Stimulated activated CD4-positive, alpha-beta T cell treated with anti-CD3 and anti-CD28 coated beads, Interleukin-1b, Interleukin-23, amount 100 ng/mL, for 1 hour (primary cell): ENCODE data around the gene SART1.

Experiments used
- DNase-seq, 2 donors: peaks; one replicate each; pipeline ENCODE4 v3.0.0-alpha.2; 2020; ENCODE audit warnings: low read depth in 2 of 2

Gene SART1

GRCh38 chr11:65967329-65967934 lies 5.9 kb downstream of the SART1 start:
- DNase-seq, result no peak

GRCh38 chr11:65968600-65969482 lies 7.3 kb downstream of the SART1 start:
- no peak for DNase-seq

- DNase-seq, result no peak
Observed at GRCh38 chr11:65972116-65972515, 10.6 kb downstream of the SART1 start.

GRCh38 chr11:65973439-65974110 lies 12.0 kb downstream of the SART1 start:
- DNase-seq, result no peak

- no peak for DNase-seq
Observed at GRCh38 chr11:65975771-65976170, 14.2 kb downstream of the SART1 start.

- DNase-seq, result no peak
Observed at GRCh38 chr11:65976216-65977176, 15.0 kb downstream of the SART1 start.

GRCh38 chr11:65977621-65978390 lies 16.3 kb downstream of the SART1 start:
- DNase-seq, result no peak

GRCh38 chr11:65978391-65979238 lies 17.1 kb downstream of the SART1 start:
- no peak for DNase-seq

GRCh38 chr11:65979261-65979759 lies 17.8 kb downstream of the SART1 start:
- DNase-seq, result no peak

GRCh38 chr11:65981101-65981740 lies 19.7 kb downstream of the SART1 start:
- DNase-seq, result no peak

GRCh38 chr11:65981972-65982823 lies 20.7 kb downstream of the SART1 start:
- DNase-seq, result no peak

- DNase-seq, result no peak
Observed at GRCh38 chr11:65982824-65983588, 21.5 kb downstream of the SART1 start.

GRCh38 chr11:65983589-65983987 lies 22.1 kb downstream of the SART1 start:
- no peak for DNase-seq

GRCh38 chr11:65987336-65987735 lies 25.8 kb downstream of the SART1 start:
- no peak for DNase-seq

- DNase-seq, result peak; percentile 79 to 85
Observed at GRCh38 chr11:65988791-65989592, 27.5 kb downstream of the SART1 start.

- DNase-seq, result no peak
Observed at GRCh38 chr11:65992056-65992455, 30.5 kb downstream of the SART1 start.

- DNase-seq, result no peak
Observed at GRCh38 chr11:65997286-65997685, 35.8 kb downstream of the SART1 start.
